Neuronal stem cell (in vitro differentiated cells): ENCODE measurements around the gene CAMTA2.

Source experiments
- DNase-seq: peaks from one replicate; pipeline ENCODE4 v3.0.0-alpha.2; 2013; ENCODE audit warnings: low spot score
- H2AFZ ChIP-seq: one replicate; pipeline ENCODE4 v1.6.1; 2013; ENCODE audit warnings: mild to moderate bottlenecking, low read length, inconsistent platforms
- H2AK5ac ChIP-seq: 2 replicates; pipeline ENCODE4 v1.6.1; 2013; ENCODE audit warnings: low read depth, mild to moderate bottlenecking, inconsistent platforms, low read length, moderate library complexity, mixed read lengths
- H2BK120ac ChIP-seq: 2 replicates; pipeline ENCODE4 v1.6.1; 2013; ENCODE audit warnings: low read depth, mild to moderate bottlenecking, inconsistent platforms, low read length, moderate library complexity, mixed read lengths
- H2BK12ac ChIP-seq: one replicate; pipeline ENCODE4 v1.6.1; 2013; ENCODE audit warnings: low read length, inconsistent platforms
- H2BK15ac ChIP-seq: 2 replicates; pipeline ENCODE4 v1.6.1; 2013; ENCODE audit warnings: mild to moderate bottlenecking, low read length, inconsistent platforms, mixed read lengths
- H2BK5ac ChIP-seq: one replicate; pipeline ENCODE4 v1.6.1; 2013; ENCODE audit warnings: inconsistent platforms, mild to moderate bottlenecking, low read length, moderate library complexity
- H3K14ac ChIP-seq: one replicate; pipeline ENCODE4 v1.6.1; 2013; ENCODE audit warnings: low read length, inconsistent platforms
- H3K18ac ChIP-seq: 2 replicates; pipeline ENCODE4 v1.6.1; 2013; ENCODE audit warnings: low read length, inconsistent platforms
- H3K23ac ChIP-seq: 2 replicates; pipeline ENCODE4 v1.6.1; 2013; ENCODE audit warnings: low read depth, mild to moderate bottlenecking, mixed read lengths, low read length, inconsistent platforms; ENCODE audit not compliant: poor library complexity
- H3K27ac ChIP-seq: replicated peaks from 3 replicates; pipeline ENCODE4 v1.5.1; 2013; ENCODE audit warnings: low read length, inconsistent platforms
- H3K27me3 ChIP-seq, 3 experiments: 2 replicates each; pipeline ENCODE4 v1.6.1; 2013; ENCODE audit warnings: low read length in 3 of 3, mild to moderate bottlenecking in 2 of 3, inconsistent platforms in 1 of 3, low read depth in 1 of 3, mixed read lengths in 1 of 3, moderate library complexity in 1 of 3; ENCODE audit not compliant: control insufficient read depth in 3 of 3, insufficient read depth in 3 of 3
- H3K36me3 ChIP-seq, 2 donors: replicated peaks in 1 of 2; 2 replicates each; pipeline ENCODE4 v1.6.1; 2013; ENCODE audit warnings: low read length in 2 of 2; ENCODE audit not compliant: control insufficient read depth in 2 of 2, insufficient read depth in 2 of 2
- H3K4ac ChIP-seq: 2 replicates; pipeline ENCODE4 v1.6.1; 2013; ENCODE audit warnings: inconsistent platforms, mild to moderate bottlenecking, low read length, moderate library complexity
- H3K4me1 ChIP-seq, 2 donors: 1 replicate in 1 of 2; 2 replicates in 1 of 2; pipeline ENCODE4 v1.6.1; 2013; ENCODE audit warnings: low read length in 2 of 2, low read depth in 1 of 2; ENCODE audit not compliant: control insufficient read depth in 2 of 2, insufficient read depth in 1 of 2
- H3K4me2 ChIP-seq: one replicate; pipeline ENCODE4 v1.6.1; 2013; ENCODE audit warnings: mild to moderate bottlenecking, low read length, inconsistent platforms; ENCODE audit not compliant: insufficient read depth, poor library complexity, severe bottlenecking
- H3K4me3 ChIP-seq, 2 donors: 2 replicates each; pipeline ENCODE4 v1.5.1; 2013; ENCODE audit warnings: low read length in 2 of 2, mild to moderate bottlenecking in 2 of 2, inconsistent platforms in 1 of 2, moderate library complexity in 1 of 2
- H3K79me1 ChIP-seq: one replicate; pipeline ENCODE4 v1.6.1; 2013; ENCODE audit warnings: low read depth, mild to moderate bottlenecking, inconsistent platforms, low read length, moderate library complexity
- H3K9ac ChIP-seq: one replicate; pipeline ENCODE4 v1.6.1; 2013; ENCODE audit warnings: mild to moderate bottlenecking, low read depth, low read length, inconsistent platforms; ENCODE audit not compliant: poor library complexity
- H3K9me3 ChIP-seq, 2 donors: replicated peaks in 1 of 2; 2 replicates each; pipeline versions ENCODE3 to v1.6.1; 2013; ENCODE audit warnings: low read length in 2 of 2, mild to moderate bottlenecking in 2 of 2, inconsistent platforms in 1 of 2, low read depth in 1 of 2, mixed read lengths in 1 of 2, moderate library complexity in 1 of 2; ENCODE audit not compliant: control insufficient read depth in 2 of 2, insufficient read depth in 1 of 2
- H4K8ac ChIP-seq: one replicate; pipeline ENCODE4 v1.6.1; 2013; ENCODE audit warnings: low read depth, mild to moderate bottlenecking, inconsistent platforms, low read length, moderate library complexity
- H4K91ac ChIP-seq: one replicate; pipeline ENCODE4 v1.6.1; 2013; ENCODE audit warnings: low read length, low read depth, mild to moderate bottlenecking, inconsistent platforms; ENCODE audit not compliant: poor library complexity
- WGBS, 2 donors: extraction: QIAGEN DNeasy Blood & Tissue Kit; methylation state at CpG; one replicate each; pipeline ENCODE4 v1.1.7; 2013; ENCODE audit warnings: missing lambda C conversion rate in 2 of 2, mixed read lengths in 1 of 2; ENCODE audit not compliant: insufficient read length in 2 of 2, insufficient replicate concordance in 1 of 2; ENCODE audit errors: extremely low coverage in 2 of 2; 5-methylcytosine and 5-hydroxymethylcytosine counted together

Gene CAMTA2

GRCh38 chr17:4987767-4988567 lies 492 bp upstream of the CAMTA2 start:
- H3K27ac ChIP-seq = no peak overlapping the region
- WGBS, 2 donors = no CpG with 5 or more reads among the region's 30 CpGs
- DNase-seq = no peak

GRCh38 chr17:4986403-4986802 lies 1.1 kb downstream of the CAMTA2 start:
- Histone ChIP-seq H3K4me2 (peak overlapping the region; percentile 85), H3K4me3 (no peak overlapping the region), H3K23ac (no peak overlapping the region), H2AFZ (peak overlapping the region; percentile 83), H3K4ac (no peak overlapping the region), H3K14ac (no peak overlapping the region), H3K9ac (peak overlapping the region; percentile 9), H2BK12ac (no peak overlapping the region), H3K36me3 (no peaks in the 10 kb centered on the region), H2BK5ac (peak overlapping the region; percentile 73), H2BK120ac (no peak overlapping the region), H4K8ac (no peak overlapping the region), H3K4me1 (peaks cover 0 to 8% of the 10 kb centered on the region in 2 donors), H3K18ac (no peak overlapping the region), H3K27ac (no peak overlapping the region), H3K79me1 (no peaks in the 10 kb centered on the region), H3K9me3 (no peaks in the 10 kb centered on the region), H2AK5ac (no peak overlapping the region), H4K91ac (no peak overlapping the region), H2BK15ac (no peak overlapping the region), H3K27me3 (peaks cover 0 to 46% (median 7%) of the 10 kb centered on the region in 3 experiments)
- no CpG with 5 or more reads among the region's 5 CpGs for WGBS, 2 donors
- no peak for DNase-seq

More at GRCh38 chr17:4987767-4988567, 492 bp upstream of the CAMTA2 start:
- Histone ChIP-seq H4K8ac (no peak overlapping the region), H2BK120ac (no peak overlapping the region), H4K91ac (no peak overlapping the region), H3K4me1 (peaks cover 0 to 8% of the 10 kb centered on the region in 2 donors), H2AK5ac (peak overlapping the region; percentile 31), H3K9ac (peak overlapping the region; percentile 50), H3K9me3 (no peaks in the 10 kb centered on the region), H3K36me3 (no peaks in the 10 kb centered on the region), H2BK5ac (peak overlapping the region; percentile 73), H3K79me1 (no peaks in the 10 kb centered on the region), H3K18ac (peak overlapping the region; percentile 92), H2BK15ac (no peak overlapping the region), H2BK12ac (peak overlapping the region; percentile 7), H3K4ac (no peak overlapping the region), H3K27me3 (peaks cover 0 to 50% (median 7%) of the 10 kb centered on the region in 3 experiments), H3K4me3 (peak overlapping the region; percentile 45 to 85), H3K14ac (peak overlapping the region; percentile 90), H2AFZ (peak overlapping the region; percentile 83), H3K4me2 (peak overlapping the region; percentile 85), H3K23ac (peak overlapping the region; percentile 10)

GRCh38 chr17:4982305-4982704 lies 5.2 kb downstream of the CAMTA2 start:
- H2BK120ac ChIP-seq = no peak overlapping the region
- no peak overlapping the region for H3K4me3 ChIP-seq
- H3K14ac ChIP-seq = no peak overlapping the region
- H2AFZ ChIP-seq = no peak overlapping the region
- H3K4me2 ChIP-seq = no peak overlapping the region
- H3K27ac ChIP-seq = no peak overlapping the region
- no peak for DNase-seq
- no peak overlapping the region for H2AK5ac ChIP-seq
- no peak overlapping the region for H3K18ac ChIP-seq
- H4K91ac ChIP-seq = no peak overlapping the region
- H3K27me3 ChIP-seq = peaks cover 0 to 15% (median 2%) of the 10 kb centered on the region in 3 experiments
- H3K79me1 ChIP-seq = no peaks in the 10 kb centered on the region
- H3K4me1 ChIP-seq = peaks cover 3 to 6% of the 10 kb centered on the region in 2 donors
- no peak overlapping the region for H2BK5ac ChIP-seq
- H4K8ac ChIP-seq = no peak overlapping the region
- peaks cover 0 to 2% of the 10 kb centered on the region in 2 donors for H3K36me3 ChIP-seq
- no peak overlapping the region for H2BK15ac ChIP-seq
- H2BK12ac ChIP-seq = no peak overlapping the region
- no peak overlapping the region for H3K9ac ChIP-seq
- H3K9me3 ChIP-seq = no peaks in the 10 kb centered on the region
- H3K23ac ChIP-seq = no peak overlapping the region
- H3K4ac ChIP-seq = no peak overlapping the region
- no CpG with 5 or more reads among the region's 5 CpGs for WGBS, 2 donors

DNA sequence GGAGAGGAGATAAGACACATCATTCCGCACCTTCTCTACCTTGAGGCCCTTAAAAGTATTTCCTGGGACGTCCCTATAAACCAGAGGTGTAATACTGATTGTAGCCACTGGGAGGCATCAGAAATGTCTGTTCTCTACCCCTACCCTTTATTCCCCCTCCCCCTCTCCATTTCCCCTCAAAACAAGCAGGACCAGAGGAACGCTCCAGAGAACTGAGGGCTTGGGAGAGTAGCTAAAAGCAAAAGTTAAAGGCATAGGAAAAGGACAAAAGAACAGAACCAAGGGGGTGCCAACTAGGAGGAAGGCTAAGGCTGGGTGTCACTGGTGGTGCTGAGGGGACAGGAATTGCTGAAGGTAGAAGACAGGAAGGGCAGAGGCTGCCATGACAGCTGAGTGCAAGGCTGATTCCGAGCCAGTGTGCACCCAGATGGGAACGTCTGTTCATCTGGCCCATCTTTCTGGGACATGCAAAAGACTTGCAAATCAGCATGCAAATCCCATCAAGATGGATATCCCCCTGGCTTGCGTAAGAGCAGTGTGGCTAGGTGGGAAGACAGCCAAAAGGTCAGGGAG lies 6.7 kb downstream of the CAMTA2 start:
- no CpG with 5 or more reads among the region's 6 CpGs for WGBS, 2 donors
- Histone ChIP-seq H4K8ac (no peak overlapping the region), H3K9ac (peak overlapping the region; percentile 14), H3K4me2 (no peak overlapping the region), H3K27ac (no peak overlapping the region), H3K4me3 (no peak overlapping the region), H2BK15ac (no peak overlapping the region), H3K4ac (no peak overlapping the region), H3K79me1 (no peaks in the 10 kb centered on the region), H3K4me1 (peaks cover 3% of the 10 kb centered on the region in 2 donors), H2BK120ac (no peak overlapping the region), H2AFZ (peak overlapping the region; percentile 83), H2AK5ac (no peak overlapping the region), H3K9me3 (no peaks in the 10 kb centered on the region), H3K36me3 (peaks cover 0 to 2% of the 10 kb centered on the region in 2 donors), H2BK12ac (peak overlapping the region; percentile 24), H3K27me3 (peaks cover 0 to 3% (median 0%) of the 10 kb centered on the region in 3 experiments), H2BK5ac (no peak overlapping the region), H3K18ac (peak overlapping the region; percentile 22), H3K14ac (no peak overlapping the region), H3K23ac (no peak overlapping the region), H4K91ac (no peak overlapping the region)
- DNase-seq = peak; percentile 72
